HCT116 (cell line): ENCODE results near the gene PRR12. TPM values are rescaled to one million over a fixed set of nuclear protein-coding genes. Genes with fewer than 3 reads are reported as not detected.

ENCODE experiments used
- ATAC-seq: fragments of 200-7000 bp; cut with Tn5 transposase; 2 replicates; pipeline ENCODE4 v1.9.1; 2020; ENCODE audit warnings: mild to moderate bottlenecking, moderate library complexity
- BruUV-seq: library from RNA; stranded (reverse); fragments of 400-500 nt; replicated peaks from 2 replicates; lab custom pipeline; 2021; lab: Mats Ljungman, UMichigan
- CTCF ChIA-PET: fragments of 300-600 bp; sonication (Branson Sonifier 250); formaldehyde crosslinking; loops from one replicate; lab custom pipeline; 2021; ENCODE audit warnings: antibody characterized with exemption; lab: Charles Lee
- POLR2A ChIA-PET: fragments of 300-600, 350-600 bp; sonication (Branson Sonifier 250); formaldehyde crosslinking; loops from one replicate; lab custom pipeline; 2021; ENCODE audit warnings: antibody characterized with exemption; lab: Charles Lee
- RAD21 ChIA-PET, 2 experiments: fragments of 300-600 bp; sonication (Branson Sonifier 250); formaldehyde crosslinking; loops; one replicate each; lab custom pipeline; 2023; ENCODE audit warnings: low total read pairs in 2 of 2; ENCODE audit not compliant: uncharacterized antibody in 2 of 2, unreplicated experiment in 2 of 2, low non-redundant PET in 1 of 2; lab: Charles Lee
- DNase-seq: peaks from one replicate; pipeline ENCODE4 v3.0.0-alpha.2; 2010; ENCODE audit warnings: low read depth, low spot score
- H2AFZ ChIP-seq: fragments of 200-600 bp; shearing (Covaris generic), sonication (generic); 2 replicates; pipeline ENCODE4 v1.6.1; 2017; ENCODE audit warnings: low read depth, mixed run types, mixed read lengths, antibody characterized with exemption, low read length; ENCODE audit not compliant: poor library complexity, severe bottlenecking
- H3K27ac ChIP-seq: 2 replicates; pipeline ENCODE4 v1.5.1; 2012; ENCODE audit warnings: low read depth, low read length
- H3K27me3 ChIP-seq: fragments of 200-600 bp; sonication (generic); 2 replicates; pipeline ENCODE4 v1.6.1; 2016; ENCODE audit warnings: mixed run types, low read length, mixed read lengths; ENCODE audit not compliant: insufficient read depth
- H3K36me3 ChIP-seq, 2 experiments: fragments of 200-500 bp in 1 of 2; fragments of 200-600 bp in 1 of 2; sonication (Bioruptor generic) in 1 of 2; sonication (generic) in 1 of 2; 2 replicates each; pipeline versions ENCODE4 v1.5.1 to v1.6.1; 2014 to 2016; ENCODE audit warnings: low read length in 2 of 2, inconsistent platforms in 1 of 2, mixed read lengths in 1 of 2, mixed run types in 1 of 2; ENCODE audit not compliant: insufficient read depth in 2 of 2, control insufficient read depth in 1 of 2
- H3K4me1 ChIP-seq, 2 experiments: fragments of 200-600 bp in 1 of 2; sonication (generic) in 1 of 2; 2 replicates each; pipeline versions ENCODE4 v1.5.1 to v1.6.1; 2012 to 2017; ENCODE audit warnings: low read length in 2 of 2, inconsistent platforms in 1 of 2, mild to moderate bottlenecking in 1 of 2, mixed read lengths in 1 of 2, mixed run types in 1 of 2, moderate library complexity in 1 of 2; ENCODE audit not compliant: insufficient read depth in 2 of 2, control insufficient read depth in 1 of 2
- H3K4me2 ChIP-seq: fragments of 200-600 bp; sonication (generic); 2 replicates; pipeline ENCODE4 v1.6.1; 2017; ENCODE audit warnings: mixed run types, low read length, mixed read lengths
- H3K4me3 ChIP-seq, 2 experiments: fragments of 200-600 bp in 1 of 2; sonication (generic) in 1 of 2; replicated peaks in 1 of 2; 2 replicates each; pipeline ENCODE4 v1.5.1; 2011 to 2016; ENCODE audit warnings: low read length in 2 of 2, control low read depth in 1 of 2, low read depth in 1 of 2, mild to moderate bottlenecking in 1 of 2, mixed read lengths in 1 of 2, mixed run types in 1 of 2
- H3K79me2 ChIP-seq: fragments of 200-600 bp; sonication (generic); 2 replicates; pipeline ENCODE4 v1.6.1; 2017; ENCODE audit warnings: mild to moderate bottlenecking, mixed run types, low read length, moderate library complexity, mixed read lengths; ENCODE audit not compliant: insufficient read depth
- H3K9ac ChIP-seq: fragments of 200-600 bp; sonication (generic); 2 replicates; pipeline ENCODE4 v1.6.1; 2016; ENCODE audit warnings: low read length, mixed read lengths
- H3K9me2 ChIP-seq: fragments of 200-600 bp; sonication (generic), shearing (Covaris generic); 2 replicates; pipeline ENCODE4 v1.6.1; 2017; ENCODE audit warnings: mixed run types, mild to moderate bottlenecking, moderate library complexity; ENCODE audit not compliant: insufficient read depth
- H3K9me3 ChIP-seq, 2 experiments: fragments of 200-500 bp in 1 of 2; fragments of 200-600 bp in 1 of 2; sonication (Bioruptor generic) in 1 of 2; sonication (generic) in 1 of 2; 2 replicates each; pipeline ENCODE4 v1.6.1; 2014 to 2017; ENCODE audit warnings: low read length in 2 of 2, mixed read lengths in 2 of 2, inconsistent platforms in 1 of 2, low read depth in 1 of 2, mild to moderate bottlenecking in 1 of 2, mixed run types in 1 of 2, moderate library complexity in 1 of 2; ENCODE audit not compliant: control insufficient read depth in 1 of 2, insufficient read depth in 1 of 2
- H4K20me1 ChIP-seq: fragments of 200-600 bp; sonication (generic), shearing (Covaris generic); 2 replicates; pipeline ENCODE4 v1.6.1; 2017; ENCODE audit warnings: mixed run types, mild to moderate bottlenecking, moderate library complexity; ENCODE audit not compliant: insufficient read depth
- CBX3 ChIP-seq: IDR thresholded peaks from 2 replicates; pipeline ENCODE4 v1.6.1; 2012; ENCODE audit warnings: low read depth
- CEBPB ChIP-seq: IDR thresholded peaks from 2 replicates; pipeline ENCODE4 v1.6.1; 2012; ENCODE audit warnings: low read depth
- EGR1 ChIP-seq: IDR thresholded peaks from 2 replicates; pipeline ENCODE4 v1.6.1; 2012; ENCODE audit warnings: low read depth
- ELF1 ChIP-seq: IDR thresholded peaks from 2 replicates; pipeline ENCODE4 v1.6.1; 2012; ENCODE audit warnings: low read depth, borderline replicate concordance
- FOSL1 ChIP-seq: IDR thresholded peaks from 2 replicates; pipeline ENCODE4 v1.6.1; 2012; ENCODE audit warnings: low read depth
- JUND ChIP-seq: IDR thresholded peaks from 2 replicates; pipeline ENCODE4 v1.6.1; 2012
- MAX ChIP-seq: IDR thresholded peaks from 2 replicates; pipeline ENCODE4 v1.6.1; 2012
- POLR2A ChIP-seq: IDR thresholded peaks from 2 replicates; pipeline ENCODE4 v1.7.0; 2011; ENCODE audit warnings: borderline replicate concordance; ENCODE audit not compliant: insufficient read depth, insufficient read length; ENCODE audit errors: extremely low read depth
- POLR2AphosphoS5 ChIP-seq: IDR thresholded peaks from 2 replicates; pipeline ENCODE4 v1.6.1; 2011; ENCODE audit warnings: mild to moderate bottlenecking, low read depth, low read length, moderate library complexity
- RAD21 ChIP-seq: IDR thresholded peaks from 2 replicates; pipeline ENCODE4 v1.6.1; 2012; ENCODE audit warnings: low read depth, mild to moderate bottlenecking
- SP1 ChIP-seq: IDR thresholded peaks from 2 replicates; pipeline ENCODE4 v1.6.1; 2012; ENCODE audit warnings: low read depth
- TCF7L2 ChIP-seq: IDR thresholded peaks from 2 replicates; pipeline ENCODE4 v1.7.0; 2011; ENCODE audit warnings: borderline replicate concordance, inconsistent platforms; ENCODE audit not compliant: insufficient read depth, insufficient read length; ENCODE audit errors: extremely low read depth
- YY1 ChIP-seq: IDR thresholded peaks from 2 replicates; pipeline ENCODE4 v1.6.1; 2011; ENCODE audit warnings: low read length, low read depth, moderate library complexity, mild to moderate bottlenecking; ENCODE audit not compliant: insufficient replicate concordance; ENCODE audit errors: extremely low read depth
- ZNF274 ChIP-seq: fragments of 200-500 bp; sonication (Bioruptor generic); IDR thresholded peaks from 2 replicates; pipeline ENCODE4 v1.6.1; 2014; ENCODE audit warnings: mild to moderate bottlenecking, low read depth, low read length, inconsistent platforms
- intact Hi-C: fragments of 100-400 bp; cut with micrococcal nuclease; formaldehyde crosslinking; loops from 2 replicates; pipeline ENCODE4 v1.10.0; 2022
- total RNA-seq: library from RNA; stranded (reverse); gene quantifications from one replicate; pipeline ENCODE4 v1.2.1, GENCODE V29; 2021; ENCODE audit not compliant: unreplicated experiment
- TF ChIP-seq, protein P1 (sequence below): IDR thresholded peaks from 2 replicates; pipeline ENCODE4 v1.6.1; 2012

The PRR12 gene
- total RNA-seq, 1 experiment from 2014 or later, result 26.9 TPM

- no peak overlapping the region for H3K4me3 ChIP-seq
- H3K27me3 ChIP-seq, result no peaks in the 10 kb centered on the region
- intact Hi-C loops, result no loop called here
- RAD21 ChIA-PET, result interaction anchor here in 1 of 2 experiments (0.6 kb wide), 1 partner anchor 130 kb away, joined by 8 read pairs; no protein-coding TSS in a partner anchor
- no peak overlapping the region for H3K9ac ChIP-seq
- H3K9me2 ChIP-seq, result no peaks in the 10 kb centered on the region
- CTCF ChIA-PET, result no interaction called here
- H3K4me2 ChIP-seq, result no peak overlapping the region
- H3K27ac ChIP-seq, result no peak overlapping the region
- no peak for ATAC-seq
- H3K4me1 ChIP-seq, result peaks cover 11 to 16% of the 10 kb centered on the region in 2 experiments
- no peak overlapping the region for H2AFZ ChIP-seq
- TF ChIP-seq ELF1 (no peak), JUND (no peak), TCF7L2 (no peak), POLR2A (no peak), POLR2AphosphoS5 (no peak), MAX (no peak), RAD21 (no peak), SP1 (no peak), CBX3 (no peak), FOSL1 (no peak), EGR1 (no peak), CEBPB (no peak), ZNF274 (no peak), YY1 (no peak)
- TF ChIP-seq, protein P1, sequence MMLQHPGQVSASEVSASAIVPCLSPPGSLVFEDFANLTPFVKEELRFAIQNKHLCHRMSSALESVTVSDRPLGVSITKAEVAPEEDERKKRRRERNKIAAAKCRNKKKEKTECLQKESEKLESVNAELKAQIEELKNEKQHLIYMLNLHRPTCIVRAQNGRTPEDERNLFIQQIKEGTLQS, result no peak
- TF ChIP-seq, all 23 proteins: peak for 0
- POLR2A ChIA-PET, result no interaction called here
- Histone ChIP-seq H4K20me1 (no peaks in the 10 kb centered on the region), H3K9me3 (no peaks in the 10 kb centered on the region), H3K79me2 (peaks cover 95% of the 10 kb centered on the region), H3K36me3 (peaks cover under 1 to 3% of the 10 kb centered on the region in 2 experiments; a peak in 1 of 4 replicates)
- no TSS peak for BruUV-seq
- no peak for DNase-seq
Measured at GRCh38 chr19:49565261-49565660, 25.7 kb upstream of the PRR12 start.
